ENCODE data around the gene TOP3B. TPM values are rescaled to one million over a fixed set of nuclear protein-coding genes. Genes with fewer than 3 reads are reported as not detected.

The TOP3B gene
- total and polyA plus RNA-seq, 9 of the 15 experiments (the other 6 are each of a cell fraction or from before 2014, with no cell fraction given): 3.0 to 188 (median 112) TPM

GRCh38 chr22:22001664-22002525 is 19.3 kb upstream of the TOP3B start (continued):
- no peak for TF ChIP-seq SIN3A (IDR thresholded peaks at IDR 0.05; ENCODE audit: borderline replicate concordance in 2 of 2, control insufficient read depth in 1 of 2, low read depth in 2 of 2, low read length in 2 of 2)
- peak; percentile 95 for TF ChIP-seq TCF3 (CRISPR knock-in tag; IDR thresholded peaks at IDR 0.05)
- no peak for TF ChIP-seq DIDO1 (tag; IDR thresholded peaks at IDR 0.05; ENCODE audit: low read depth)
- TF ChIP-seq RAD21 (CRISPR knock-in tag; conservative IDR thresholded peaks at IDR 0.05 in 1 of 2, IDR thresholded peaks at IDR 0.05 in 1 of 2): no peak
- TF ChIP-seq ZHX1 (conservative IDR thresholded peaks at IDR 0.05; ENCODE audit: low read length): no peak
- no peak for TF ChIP-seq BACH1 (tag; IDR thresholded peaks at IDR 0.05)
- TF ChIP-seq NFE2L1 (tag; IDR thresholded peaks at IDR 0.05; ENCODE audit: borderline replicate concordance, low read depth): no peak
- TF ChIP-seq MXI1 (IDR thresholded peaks at IDR 0.05; ENCODE audit: low read depth, low read length): no peak
- TF ChIP-seq NCOA4 (IDR thresholded peaks at IDR 0.05; ENCODE audit: partially characterized antibody): no peak
- no peak for TF ChIP-seq HDAC6 (IDR thresholded peaks at IDR 0.05; ENCODE audit: low read depth, low read length)
- TF ChIP-seq GATAD2B (IDR thresholded peaks at IDR 0.05; ENCODE audit: borderline replicate concordance): no peak
- peak; percentile 84 for TF ChIP-seq ZNF584 (CRISPR knock-in tag; IDR thresholded peaks at IDR 0.05; ENCODE audit: low read depth)
- TF ChIP-seq ZBTB26 (CRISPR knock-in tag; IDR thresholded peaks at IDR 0.05): no peak
- TF ChIP-seq, protein P1, sequence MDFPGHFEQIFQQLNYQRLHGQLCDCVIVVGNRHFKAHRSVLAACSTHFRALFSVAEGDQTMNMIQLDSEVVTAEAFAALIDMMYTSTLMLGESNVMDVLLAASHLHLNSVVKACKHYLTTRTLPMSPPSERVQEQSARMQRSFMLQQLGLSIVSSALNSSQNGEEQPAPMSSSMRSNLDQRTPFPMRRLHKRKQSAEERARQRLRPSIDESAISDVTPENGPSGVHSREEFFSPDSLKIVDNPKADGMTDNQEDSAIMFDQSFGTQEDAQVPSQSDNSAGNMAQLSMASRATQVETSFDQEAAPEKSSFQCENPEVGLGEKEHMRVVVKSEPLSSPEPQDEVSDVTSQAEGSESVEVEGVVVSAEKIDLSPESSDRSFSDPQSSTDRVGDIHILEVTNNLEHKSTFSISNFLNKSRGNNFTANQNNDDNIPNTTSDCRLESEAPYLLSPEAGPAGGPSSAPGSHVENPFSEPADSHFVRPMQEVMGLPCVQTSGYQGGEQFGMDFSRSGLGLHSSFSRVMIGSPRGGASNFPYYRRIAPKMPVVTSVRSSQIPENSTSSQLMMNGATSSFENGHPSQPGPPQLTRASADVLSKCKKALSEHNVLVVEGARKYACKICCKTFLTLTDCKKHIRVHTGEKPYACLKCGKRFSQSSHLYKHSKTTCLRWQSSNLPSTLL (IDR thresholded peaks at IDR 0.05): no peak
- no peak for TF ChIP-seq C11orf30 (IDR thresholded peaks at IDR 0.05; ENCODE audit: low read depth)
- no peak for TF ChIP-seq RBM15 (IDR thresholded peaks at IDR 0.05; ENCODE audit: insufficient read depth, low read length)
- TF ChIP-seq L3MBTL2 (IDR thresholded peaks at IDR 0.05): no peak
- TF ChIP-seq, protein P2, sequence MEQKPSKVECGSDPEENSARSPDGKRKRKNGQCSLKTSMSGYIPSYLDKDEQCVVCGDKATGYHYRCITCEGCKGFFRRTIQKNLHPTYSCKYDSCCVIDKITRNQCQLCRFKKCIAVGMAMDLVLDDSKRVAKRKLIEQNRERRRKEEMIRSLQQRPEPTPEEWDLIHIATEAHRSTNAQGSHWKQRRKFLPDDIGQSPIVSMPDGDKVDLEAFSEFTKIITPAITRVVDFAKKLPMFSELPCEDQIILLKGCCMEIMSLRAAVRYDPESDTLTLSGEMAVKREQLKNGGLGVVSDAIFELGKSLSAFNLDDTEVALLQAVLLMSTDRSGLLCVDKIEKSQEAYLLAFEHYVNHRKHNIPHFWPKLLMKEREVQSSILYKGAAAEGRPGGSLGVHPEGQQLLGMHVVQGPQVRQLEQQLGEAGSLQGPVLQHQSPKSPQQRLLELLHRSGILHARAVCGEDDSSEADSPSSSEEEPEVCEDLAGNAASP (IDR thresholded peaks at IDR 0.05): no peak
